Measurements from ENCODE around the gene ZNF444. TPM values are rescaled to one million over a fixed set of nuclear protein-coding genes. Genes with fewer than 3 reads are reported as not detected.
A peak's percentile ranks its signal among the peaks of the same experiment; 100 is the strongest.

ZNF444 gene
- total and polyA plus RNA-seq, 9 of the 15 experiments (the other 6 are each of a cell fraction or from before 2014, with no cell fraction given), result 0.39 to 40.0 (median 6.9) TPM

- TF ChIP-seq ZBTB33 (CRISPR knock-in tag; IDR thresholded peaks at IDR 0.05) (no peak), ELK3 (CRISPR knock-in tag; IDR thresholded peaks at IDR 0.05) (no peak), TAF7 (tag; IDR thresholded peaks at IDR 0.05) (no peak), ZNF740 (CRISPR knock-in tag; IDR thresholded peaks at IDR 0.05) (peak; percentile 93), ZNF740 (tag; IDR thresholded peaks at IDR 0.05) (0 out of 4 replicates have a peak, but pooled peaks of 1 of the 2 experiments have one; percentile 61), C11orf30 (IDR thresholded peaks at IDR 0.05; ENCODE audit: low read depth) (no peak), ZSCAN32 (CRISPR knock-in tag; IDR thresholded peaks at IDR 0.05) (no peak), AFF4 (CRISPR knock-in tag; IDR thresholded peaks at IDR 0.05) (peak; percentile 10; the same call in 1 of the 2 replicates), NR2F6 (CRISPR knock-in tag; IDR thresholded peaks at IDR 0.05) (no peak), ILK (tag; IDR thresholded peaks at IDR 0.05; ENCODE audit: borderline replicate concordance, low read depth) (no peak), PRMT5 (CRISPR knock-in tag; IDR thresholded peaks at IDR 0.05) (no peak), BRCA1 (IDR thresholded peaks at IDR 0.05) (no peak), BRCA1 (CRISPR knock-in tag; IDR thresholded peaks at IDR 0.05) (no peak), NCOA2 (IDR thresholded peaks at IDR 0.05; ENCODE audit: partially characterized antibody in 2 of 2) (no peak), TEAD1 (CRISPR knock-in tag; IDR thresholded peaks at IDR 0.05) (no peak; a peak in 1 of 4 replicates), ZNF511 (CRISPR knock-in tag; IDR thresholded peaks at IDR 0.05) (peak; percentile 77; the same call in 1 of the 2 replicates), ZBTB34 (CRISPR knock-in tag; IDR thresholded peaks at IDR 0.05) (no peak)
Measured at GRCh38 chr19:56120371-56121179, 20.5 kb upstream of the ZNF444 start (continued).
